Tracheal epithelial cell (primary cell): ENCODE results near the gene DYNC2H1. TPM values are rescaled to one million over a fixed set of nuclear protein-coding genes. Genes with fewer than 3 reads are reported as not detected.

Experiments
- total RNA-seq: library from RNA; depleted of rRNA; stranded (reverse); fragments of >200 nt; gene quantifications from 2 replicates; pipeline ENCODE4 v1.2.1, GENCODE V29; 2014

Gene DYNC2H1, protein sequence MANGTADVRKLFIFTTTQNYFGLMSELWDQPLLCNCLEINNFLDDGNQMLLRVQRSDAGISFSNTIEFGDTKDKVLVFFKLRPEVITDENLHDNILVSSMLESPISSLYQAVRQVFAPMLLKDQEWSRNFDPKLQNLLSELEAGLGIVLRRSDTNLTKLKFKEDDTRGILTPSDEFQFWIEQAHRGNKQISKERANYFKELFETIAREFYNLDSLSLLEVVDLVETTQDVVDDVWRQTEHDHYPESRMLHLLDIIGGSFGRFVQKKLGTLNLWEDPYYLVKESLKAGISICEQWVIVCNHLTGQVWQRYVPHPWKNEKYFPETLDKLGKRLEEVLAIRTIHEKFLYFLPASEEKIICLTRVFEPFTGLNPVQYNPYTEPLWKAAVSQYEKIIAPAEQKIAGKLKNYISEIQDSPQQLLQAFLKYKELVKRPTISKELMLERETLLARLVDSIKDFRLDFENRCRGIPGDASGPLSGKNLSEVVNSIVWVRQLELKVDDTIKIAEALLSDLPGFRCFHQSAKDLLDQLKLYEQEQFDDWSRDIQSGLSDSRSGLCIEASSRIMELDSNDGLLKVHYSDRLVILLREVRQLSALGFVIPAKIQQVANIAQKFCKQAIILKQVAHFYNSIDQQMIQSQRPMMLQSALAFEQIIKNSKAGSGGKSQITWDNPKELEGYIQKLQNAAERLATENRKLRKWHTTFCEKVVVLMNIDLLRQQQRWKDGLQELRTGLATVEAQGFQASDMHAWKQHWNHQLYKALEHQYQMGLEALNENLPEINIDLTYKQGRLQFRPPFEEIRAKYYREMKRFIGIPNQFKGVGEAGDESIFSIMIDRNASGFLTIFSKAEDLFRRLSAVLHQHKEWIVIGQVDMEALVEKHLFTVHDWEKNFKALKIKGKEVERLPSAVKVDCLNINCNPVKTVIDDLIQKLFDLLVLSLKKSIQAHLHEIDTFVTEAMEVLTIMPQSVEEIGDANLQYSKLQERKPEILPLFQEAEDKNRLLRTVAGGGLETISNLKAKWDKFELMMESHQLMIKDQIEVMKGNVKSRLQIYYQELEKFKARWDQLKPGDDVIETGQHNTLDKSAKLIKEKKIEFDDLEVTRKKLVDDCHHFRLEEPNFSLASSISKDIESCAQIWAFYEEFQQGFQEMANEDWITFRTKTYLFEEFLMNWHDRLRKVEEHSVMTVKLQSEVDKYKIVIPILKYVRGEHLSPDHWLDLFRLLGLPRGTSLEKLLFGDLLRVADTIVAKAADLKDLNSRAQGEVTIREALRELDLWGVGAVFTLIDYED (N-terminal part only)
- total RNA-seq, result 10.1 and 11.7 TPM in 2 replicates

DNA sequence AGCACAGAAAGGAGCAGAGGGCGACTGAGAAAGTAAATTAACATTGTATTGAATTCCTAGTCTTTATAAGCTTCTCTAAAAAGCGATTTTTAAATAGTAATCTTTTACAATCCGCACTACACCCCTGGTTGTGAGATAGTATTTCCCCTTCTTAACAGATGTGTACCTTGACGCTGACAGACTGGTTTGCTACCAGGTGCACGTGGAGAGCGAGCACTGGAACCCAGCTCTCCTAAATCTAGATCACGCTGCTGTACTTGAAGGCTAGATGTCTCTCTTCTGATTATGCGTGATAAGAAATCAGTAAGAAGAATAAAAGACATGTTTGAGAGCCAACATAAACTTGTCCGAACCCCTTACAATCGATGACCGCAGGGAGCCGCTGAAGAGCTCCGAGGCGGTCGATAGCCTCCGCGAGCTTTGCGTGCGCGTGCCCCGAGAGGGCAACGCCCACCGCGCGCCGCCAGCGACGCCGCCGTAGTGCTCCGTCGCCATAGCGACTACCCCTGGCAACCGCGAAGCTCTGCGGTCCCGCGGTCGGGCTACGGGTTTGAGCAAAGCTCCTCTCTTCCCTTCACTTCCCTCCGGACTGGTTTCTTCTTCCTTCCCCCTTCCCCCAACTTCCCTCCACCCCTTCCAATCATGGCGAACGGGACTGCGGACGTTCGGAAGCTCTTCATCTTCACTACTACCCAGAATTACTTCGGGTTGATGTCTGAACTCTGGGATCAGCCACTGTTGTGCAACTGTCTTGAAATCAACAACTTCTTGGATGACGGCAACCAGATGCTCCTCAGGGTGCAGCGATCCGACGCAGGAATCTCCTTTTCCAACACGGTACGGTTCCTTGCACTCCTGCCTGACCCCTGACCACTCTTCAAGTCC is at the start of gene DYNC2H1:
Gene DYNC2H1, plus strand, starts transcription at position 494 of the 885 bp plus-strand sequence. Its CDS starts 149 bp downstream, at position 643.

DNA sequence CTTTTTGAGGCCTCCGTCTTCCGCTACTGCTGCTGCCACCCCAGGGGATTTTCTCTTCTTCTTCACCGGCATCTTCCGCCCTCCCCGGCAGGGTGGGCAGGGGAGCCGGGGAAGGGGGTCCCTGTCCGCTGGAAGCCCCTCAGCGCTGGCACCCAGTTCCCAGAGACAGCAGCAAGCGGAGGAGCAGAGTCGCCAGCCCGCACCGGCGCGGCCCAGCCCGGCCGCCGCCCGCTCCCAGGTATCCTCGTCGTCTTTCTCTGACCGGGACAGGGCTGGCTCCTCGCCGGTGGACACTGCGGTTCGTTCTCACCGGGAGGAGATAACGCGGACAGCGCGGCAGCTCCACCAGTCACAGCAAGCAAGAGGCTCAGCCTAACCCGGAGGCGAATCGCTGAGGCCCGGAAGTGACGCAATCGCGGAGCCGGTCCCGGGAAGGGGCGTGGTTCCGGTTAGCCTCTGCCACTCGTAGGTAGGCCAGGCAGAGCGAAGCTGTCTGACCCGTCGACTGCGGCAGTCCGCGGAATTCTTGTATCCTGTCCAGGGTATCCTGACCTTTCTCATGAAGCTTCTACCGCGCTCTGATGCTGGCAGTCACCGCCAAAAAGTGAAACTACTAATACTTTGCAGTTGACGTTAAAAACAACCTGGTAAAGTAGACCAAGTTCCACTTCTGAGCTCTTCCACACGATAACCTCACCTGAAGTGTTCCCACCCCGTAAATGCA is 17.3 kb upstream of the DYNC2H1 start, which contains the start of gene DCUN1D5:
Gene DCUN1D5, minus strand, starts transcription at position 360 of the 724 bp plus-strand sequence. Its CDS starts 288 bp downstream, at position 72.

Other genes with a start within 250 kb of the DYNC2H1 start
- not detected in 2 replicates for gene MMP12, start 234.4 kb upstream of the DYNC2H1 start, total RNA-seq
- not detected in 2 replicates for gene MMP13, start 153.7 kb upstream of the DYNC2H1 start, total RNA-seq
- 94.2 and 96.9 TPM in 2 replicates for gene DCUN1D5, start 17.3 kb upstream of the DYNC2H1 start, total RNA-seq